Measurements from ENCODE around the gene IDH1.
"Not testable (repeated sequence)": the region's sequence is repeated elsewhere in the genome, so short reads cannot be mapped to it uniquely, and the experiment has no call there.

The IDH1 gene

DNA sequence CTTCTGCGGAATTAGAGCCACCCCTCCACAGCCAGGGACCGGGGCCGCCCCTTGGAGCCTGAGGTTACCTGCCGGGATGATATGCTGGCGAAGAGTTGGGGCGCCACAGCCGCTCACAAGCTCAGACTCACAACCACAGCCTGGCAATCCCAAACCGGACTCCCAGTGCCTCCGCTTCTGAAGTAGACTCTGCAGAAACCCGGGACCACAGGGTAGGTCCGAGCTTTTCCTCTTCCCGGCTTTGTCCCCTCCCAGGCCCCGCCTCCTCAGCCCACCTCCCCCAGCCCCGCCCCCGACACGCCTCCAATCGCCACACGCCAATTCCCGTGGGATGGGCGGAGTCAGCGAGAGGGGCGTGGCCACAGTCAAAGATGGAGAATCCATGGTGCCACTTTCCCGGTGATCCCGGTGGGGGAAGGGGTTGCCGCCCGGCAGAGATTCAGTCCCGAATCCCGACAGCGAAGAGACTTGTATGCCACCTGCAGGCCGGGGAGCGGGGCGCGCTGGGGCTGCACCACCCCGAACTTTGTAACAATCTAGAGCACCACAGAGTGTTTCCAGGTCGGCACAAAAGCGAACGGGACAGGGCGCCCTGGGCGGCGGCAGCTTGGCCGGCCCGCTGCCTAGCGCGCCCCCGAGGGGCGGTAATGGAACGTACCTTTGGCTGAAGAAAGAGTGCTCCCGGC is at the start of gene IDH1:
TSS of gene IDH1 (minus strand) at position 201 of the 686 bp plus-strand sequence. CDS start 3,520 bp downstream, outside the sequence.
- in situ Hi-C loops (cut with HindIII; ENCODE audit: low sequenced_read_pairs): no loop called here

GRCh38 chr2:208304157-208304556 is 49.3 kb upstream of the IDH1 start:
- in situ Hi-C loops (cut with HindIII; ENCODE audit: low sequenced_read_pairs): no loop called here

DNA sequence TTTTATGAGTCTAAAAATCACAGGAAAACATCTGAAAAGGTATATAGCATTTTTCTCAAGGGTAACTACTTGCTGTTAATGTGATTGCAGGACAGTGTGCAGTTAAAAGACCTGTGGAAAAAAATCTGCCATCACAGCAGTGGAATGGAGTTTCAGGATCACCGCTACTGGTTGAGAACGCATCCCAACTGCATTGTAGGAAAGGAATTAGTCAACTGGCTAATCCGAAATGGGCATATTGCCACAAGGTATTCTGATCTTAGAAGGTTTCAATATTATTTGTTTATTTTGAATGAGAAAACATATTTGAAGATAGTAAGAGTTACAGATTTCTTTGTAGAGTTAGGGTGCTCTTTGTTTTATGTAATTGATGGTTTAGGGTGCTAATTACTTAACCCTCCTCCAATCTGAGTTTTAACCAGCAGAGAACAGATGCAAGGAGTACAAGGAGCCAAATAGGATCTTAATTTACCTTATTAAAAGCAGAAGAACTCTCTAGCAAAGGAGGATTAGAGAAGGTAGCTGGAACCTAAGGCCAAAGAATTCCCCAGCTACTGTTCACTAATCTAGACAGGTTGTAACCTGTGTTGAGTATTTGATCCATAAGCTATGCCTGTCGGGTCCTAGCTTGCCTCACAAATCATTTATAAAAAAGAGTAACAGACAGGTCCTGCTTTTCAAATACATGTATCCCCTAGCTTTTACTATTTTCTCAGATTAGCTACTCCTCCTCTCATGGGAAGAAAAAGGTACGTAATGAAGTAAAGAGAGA is 46.2 kb upstream of the IDH1 start:
- in situ Hi-C loops (cut with HindIII; ENCODE audit: low sequenced_read_pairs): no loop called here

DNA sequence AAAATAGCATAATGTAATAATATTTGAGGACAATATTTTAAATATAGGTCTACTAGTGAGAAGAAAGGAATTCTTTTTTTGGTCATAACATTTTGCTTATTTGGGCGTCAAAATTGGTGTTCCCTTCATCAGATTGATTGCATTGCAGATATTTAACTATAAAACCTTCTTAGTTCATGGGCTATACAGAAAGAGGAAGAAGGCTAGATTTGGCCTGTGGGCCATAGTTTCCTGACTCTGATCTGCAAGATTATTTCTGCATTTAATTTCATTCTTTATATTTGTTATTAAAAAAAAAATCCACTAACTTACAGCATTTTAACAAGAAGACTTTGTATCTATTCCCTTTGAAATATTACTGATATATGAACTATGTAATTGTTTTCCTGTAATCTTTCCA is 43.1 kb upstream of the IDH1 start:
- in situ Hi-C loops (cut with HindIII; ENCODE audit: low sequenced_read_pairs): no loop called here

GRCh38 chr2:208296610-208297009 is 41.7 kb upstream of the IDH1 start:
- in situ Hi-C loops (cut with HindIII; ENCODE audit: low sequenced_read_pairs): no loop called here

DNA sequence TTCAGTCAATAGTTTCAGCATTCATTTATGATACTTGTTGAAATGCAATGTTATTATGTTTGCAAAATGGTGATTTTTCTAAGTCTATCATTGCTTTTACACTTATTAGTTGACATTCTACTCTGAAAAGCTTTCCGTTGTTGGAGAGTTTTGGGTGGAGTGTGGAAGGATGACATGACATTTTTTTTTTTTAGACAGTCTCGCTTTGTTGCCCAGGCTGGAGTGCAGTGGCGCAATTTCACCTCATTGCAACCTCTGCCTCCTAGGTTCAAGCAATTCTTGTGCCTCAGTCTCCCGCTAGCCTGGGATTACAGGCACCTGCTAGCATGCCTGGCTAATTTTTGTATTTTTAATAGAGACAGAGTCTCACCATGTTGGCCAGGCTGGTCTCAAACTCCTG is 41.0 kb upstream of the IDH1 start:
- in situ Hi-C loops (cut with HindIII; ENCODE audit: low sequenced_read_pairs): no loop called here

GRCh38 chr2:208294482-208295024 is 39.7 kb upstream of the IDH1 start:
- in situ Hi-C loops (cut with HindIII; ENCODE audit: low sequenced_read_pairs): no loop called here

DNA sequence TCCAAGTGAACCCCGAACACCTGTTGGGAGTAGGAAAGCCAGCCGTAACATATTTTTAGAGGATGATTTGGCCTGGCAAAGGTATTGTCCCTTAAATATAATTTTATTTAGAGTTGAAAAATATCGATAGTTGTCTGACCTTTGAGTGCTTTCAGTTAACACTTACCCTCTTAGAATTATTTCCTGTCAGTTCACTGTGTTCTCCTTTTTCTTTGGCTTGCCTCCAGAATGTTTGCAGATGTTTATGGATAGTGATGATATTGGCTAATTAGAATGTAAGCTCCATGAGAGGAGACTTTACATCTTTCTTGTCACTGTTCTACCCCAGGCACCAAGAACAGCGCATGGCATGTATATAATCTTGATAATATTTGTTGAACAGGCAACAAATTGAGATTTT is 31.0 kb upstream of the IDH1 start:
- in situ Hi-C loops (cut with HindIII; ENCODE audit: low sequenced_read_pairs): no loop called here

DNA sequence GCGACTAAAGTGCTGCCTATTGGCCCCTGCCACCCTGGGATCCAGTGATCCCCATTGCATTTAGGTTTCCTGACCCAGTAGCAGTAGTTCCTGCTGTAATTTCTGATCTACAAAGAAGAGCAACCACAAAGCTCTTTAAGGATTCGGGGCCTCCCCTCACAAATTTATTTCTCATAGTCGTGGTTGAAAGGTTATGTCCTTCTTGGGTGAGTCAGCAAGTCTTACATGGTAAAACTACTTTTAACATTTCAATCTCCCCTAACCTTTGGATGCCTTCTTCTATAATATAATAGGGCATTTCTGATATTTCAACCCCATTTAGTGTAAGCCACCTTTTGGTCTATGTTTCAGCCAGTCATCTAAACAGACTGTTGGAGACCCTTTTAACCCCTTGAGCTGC is 26.1 kb upstream of the IDH1 start:
- in situ Hi-C loops (cut with HindIII; ENCODE audit: low sequenced_read_pairs): no loop called here

- in situ Hi-C loops (cut with HindIII; ENCODE audit: low sequenced_read_pairs): no loop called here
Measured at GRCh38 chr2:208280234-208280633, 25.4 kb upstream of the IDH1 start.

- in situ Hi-C loops (cut with HindIII; ENCODE audit: low sequenced_read_pairs): no loop called here
Measured at GRCh38 chr2:208279236-208279635, 24.4 kb upstream of the IDH1 start.

GRCh38 chr2:208278549-208278948 is 23.7 kb upstream of the IDH1 start:
- in situ Hi-C loops (cut with HindIII; ENCODE audit: low sequenced_read_pairs): no loop called here

DNA sequence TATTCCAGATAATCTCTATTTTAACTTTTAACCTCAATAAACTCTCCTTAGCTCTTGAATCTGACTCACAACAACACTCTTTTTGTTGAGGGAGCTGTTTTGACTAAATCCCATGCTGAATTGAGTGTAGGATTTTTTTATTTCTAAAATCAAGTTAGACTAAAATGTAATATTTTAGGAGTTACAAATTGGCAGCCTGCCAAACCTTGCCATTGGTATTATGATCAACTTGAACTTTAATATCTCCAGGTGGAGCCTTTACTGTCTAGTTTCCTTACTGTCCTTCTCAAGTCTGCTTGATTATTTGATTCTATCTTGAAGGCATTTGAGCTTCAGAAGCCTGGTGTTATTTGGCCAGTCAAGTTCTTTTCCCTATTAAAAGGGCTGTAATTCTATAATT is 19.9 kb upstream of the IDH1 start:
- in situ Hi-C loops (cut with HindIII; ENCODE audit: low sequenced_read_pairs): no loop called here

DNA sequence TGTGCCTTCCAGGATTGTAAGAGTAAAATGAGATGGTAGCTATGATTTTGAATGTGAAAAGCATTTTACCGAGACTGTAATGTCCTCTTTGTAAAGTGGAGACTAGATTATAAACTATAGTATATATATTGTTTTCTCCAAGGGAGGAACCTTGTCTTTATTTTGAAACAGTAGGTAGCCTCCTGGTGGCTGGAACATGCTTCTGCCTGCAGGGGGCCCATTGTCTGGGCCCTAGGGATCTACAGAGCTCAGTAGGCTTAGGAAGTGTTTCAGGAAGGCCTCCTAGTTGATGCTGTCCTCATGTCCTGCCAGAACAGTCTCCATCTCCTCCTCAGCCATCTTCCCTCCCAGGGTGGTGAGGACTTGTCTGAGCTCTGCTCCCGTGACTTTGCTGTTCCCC is 14.2 kb upstream of the IDH1 start:
- in situ Hi-C loops (cut with HindIII; ENCODE audit: low sequenced_read_pairs): no loop called here

- in situ Hi-C loops (cut with HindIII; ENCODE audit: low sequenced_read_pairs): no loop called here
Measured at GRCh38 chr2:208268156-208268952, 13.5 kb upstream of the IDH1 start.

DNA sequence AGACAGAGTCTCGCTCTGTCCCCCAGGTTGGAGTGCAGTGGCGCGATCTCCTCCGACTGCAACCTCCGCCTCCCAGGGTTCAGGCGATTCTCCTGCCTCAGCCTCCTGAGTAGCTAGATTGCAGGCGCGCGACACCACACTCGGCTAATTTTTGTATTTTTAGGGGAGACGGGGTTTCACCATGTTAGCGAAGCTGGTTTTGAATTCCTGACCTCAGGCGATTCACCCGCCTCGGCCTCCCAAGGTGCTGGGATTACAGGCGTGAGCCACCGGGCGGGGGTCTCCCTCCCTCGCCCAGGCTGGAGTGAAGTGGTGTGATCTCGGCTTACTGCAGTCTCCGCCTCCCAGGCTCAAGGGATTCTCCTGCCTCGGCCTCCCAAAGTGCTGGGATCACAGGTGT is 12.7 kb upstream of the IDH1 start:
- in situ Hi-C loops (cut with HindIII; ENCODE audit: low sequenced_read_pairs): not testable (repeated sequence)

GRCh38 chr2:208266936-208267335 is 12.1 kb upstream of the IDH1 start:
- in situ Hi-C loops (cut with HindIII; ENCODE audit: low sequenced_read_pairs): no loop called here

GRCh38 chr2:208266553-208266893 is 11.7 kb upstream of the IDH1 start:
- in situ Hi-C loops (cut with HindIII; ENCODE audit: low sequenced_read_pairs): no loop called here

DNA sequence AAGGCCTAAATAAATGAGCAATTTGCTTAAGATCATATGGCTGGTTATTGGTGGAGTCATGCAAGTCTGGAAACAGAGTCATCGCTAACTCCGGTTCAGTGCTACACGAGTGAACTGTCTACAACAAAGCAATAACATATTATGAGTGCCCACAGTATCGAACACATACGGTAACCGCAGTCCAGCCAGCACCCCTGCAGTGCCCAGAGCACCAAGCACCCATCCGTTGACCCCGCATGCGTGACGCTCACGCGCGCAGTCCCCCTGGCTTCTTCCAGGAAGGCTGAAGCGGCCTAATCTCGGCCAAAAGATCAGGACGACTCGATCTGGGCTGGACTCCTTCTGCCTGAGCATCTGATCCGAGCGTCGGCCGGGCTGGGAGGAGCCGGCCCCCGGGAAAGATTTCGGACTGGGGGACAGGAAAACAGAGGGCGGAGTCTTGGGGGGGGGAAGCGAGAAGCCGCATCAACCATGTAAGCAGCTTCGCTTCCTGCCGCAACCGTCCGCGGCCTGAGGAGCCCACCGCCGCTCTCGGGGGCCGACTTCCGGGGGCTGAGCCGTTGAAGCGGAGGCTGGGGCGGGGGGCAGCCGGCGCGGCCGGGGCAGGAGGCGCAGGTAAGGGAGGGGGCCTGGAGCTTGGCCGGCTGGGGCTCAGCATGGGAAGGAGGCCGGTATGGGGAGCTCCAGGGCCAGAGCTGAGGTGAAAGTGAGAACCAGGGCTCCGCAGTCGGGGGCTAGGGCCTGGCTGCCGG is 11.1 kb upstream of the IDH1 start, which contains the start of gene PIKFYVE:
TSS of gene PIKFYVE (plus strand) at position 455 of the 752 bp plus-strand sequence. CDS start 5,265 bp downstream, outside the sequence.
- in situ Hi-C loops (cut with HindIII; ENCODE audit: low sequenced_read_pairs): no loop called here

- in situ Hi-C loops (cut with HindIII; ENCODE audit: low sequenced_read_pairs): no loop called here
Measured at GRCh38 chr2:208265371-208265800, 10.5 kb upstream of the IDH1 start.
